ENCODE measurements around the gene MAT1A.

- no peak for TF ChIP-seq CTCF (IDR thresholded peaks at IDR 0.05)
- TF ChIP-seq EP300 (IDR thresholded peaks at IDR 0.05): no peak
Observed at GRCh38 chr10:80318742-80319141, 29.3 kb upstream of the MAT1A start.
